HepG2 (cell line): ENCODE data around the gene CELSR2. TPM values are rescaled to one million over a fixed set of nuclear protein-coding genes. Genes with fewer than 3 reads are reported as not detected.
A peak's percentile ranks its signal among the peaks of the same experiment; 100 is the strongest.

ENCODE experiments used
- BHLHE40 ChIP-seq: IDR thresholded peaks from 2 replicates; pipeline ENCODE4 v1.6.1; 2011; ENCODE audit warnings: low read length, improper control_type of control experiment
- ERF ChIP-seq: IDR thresholded peaks from 2 replicates; pipeline ENCODE4 v1.6.1; 2018; ENCODE audit warnings: missing biosample characterization, missing genetic modification reagents
- FLYWCH1 ChIP-seq: sonication (generic); formaldehyde crosslinking; IDR thresholded peaks from 2 replicates; pipeline ENCODE4 v1.8.1; 2023; ENCODE audit warnings: mild to moderate bottlenecking, missing genetic modification reagents
- HNRNPLL ChIP-seq: fragments of 200-400 bp; formaldehyde crosslinking; IDR thresholded peaks from 2 replicates; pipeline ENCODE4 v1.6.1; 2017; ENCODE audit warnings: mild to moderate bottlenecking, low read depth, low read length; ENCODE audit not compliant: poor library complexity, severe bottlenecking
- JARID2 ChIP-seq: sonication (generic); formaldehyde crosslinking; IDR thresholded peaks from 2 replicates; pipeline ENCODE4 v1.8.1; 2023; ENCODE audit warnings: missing genetic modification reagents, inconsistent platforms; ENCODE audit not compliant: insufficient replicate concordance
- KAT8 ChIP-seq: IDR thresholded peaks from 2 replicates; pipeline ENCODE4 v1.6.1; 2016; ENCODE audit warnings: missing genetic modification reagents, missing compliant biosample characterization
- KLF9 ChIP-seq: IDR thresholded peaks from 2 replicates; pipeline ENCODE4 v1.6.1; 2016; ENCODE audit warnings: low read depth
- REXO4 ChIP-seq: sonication (generic); formaldehyde crosslinking; IDR thresholded peaks from 2 replicates; pipeline ENCODE4 v1.8.0; 2022; ENCODE audit warnings: missing genetic modification reagents, mild to moderate bottlenecking, borderline replicate concordance
- RORA ChIP-seq: sonication (generic); formaldehyde crosslinking; IDR thresholded peaks from 2 replicates; pipeline ENCODE4 v1.5.0; 2020; ENCODE audit warnings: mild to moderate bottlenecking, missing genetic modification reagents, moderate library complexity
- YEATS2 ChIP-seq: sonication (generic); formaldehyde crosslinking; IDR thresholded peaks from 2 replicates; pipeline ENCODE4 v1.4.0; 2020; ENCODE audit warnings: missing genetic modification reagents, borderline replicate concordance
- ZFP36 ChIP-seq: fragments of 150-350 bp; IDR thresholded peaks from 2 replicates; pipeline ENCODE4 v1.6.1; 2018; ENCODE audit warnings: borderline replicate concordance, low read length, low read depth; ENCODE audit not compliant: partially characterized antibody
- ZFP82 ChIP-seq: sonication (generic); formaldehyde crosslinking; IDR thresholded peaks from 2 replicates; pipeline ENCODE4 v1.5.1; 2020; ENCODE audit warnings: mild to moderate bottlenecking, missing genetic modification reagents, borderline replicate concordance
- ZNF224 ChIP-seq: sonication (generic); formaldehyde crosslinking; IDR thresholded peaks from 2 replicates; pipeline ENCODE4 v1.5.0; 2020; ENCODE audit warnings: mild to moderate bottlenecking, missing genetic modification reagents
- ZNF773 ChIP-seq: sonication (generic); formaldehyde crosslinking; IDR thresholded peaks from 2 replicates; pipeline ENCODE4 v1.4.0; 2020; ENCODE audit warnings: missing genetic modification reagents, borderline replicate concordance
- ZNF83 ChIP-seq: sonication (generic); formaldehyde crosslinking; IDR thresholded peaks from 2 replicates; pipeline ENCODE4 v1.4.0; 2020; ENCODE audit warnings: missing genetic modification reagents, mild to moderate bottlenecking, borderline replicate concordance
- ZSCAN20 ChIP-seq: sonication (generic); formaldehyde crosslinking; IDR thresholded peaks from 2 replicates; pipeline ENCODE4 v1.4.0; 2020; ENCODE audit warnings: missing genetic modification reagents, mild to moderate bottlenecking, borderline replicate concordance
- polyA plus RNA-seq, 8 experiments: library from polyadenylated mRNA; depleted of rRNA in 3 of 8; stranded (reverse) in 7 of 8; unstranded in 1 of 8; fragments of >200 nt; fragmentation: Illumina TruSeq in 4 of 8; extraction: Trizol in 4 of 8; gene quantifications; 2 replicates each; pipeline versions ENCODE4 v1.2.1 to v1.2.3, GENCODE V29; 2011 to 2016; ENCODE audit warnings: low read depth in 4 of 8, missing spikeins in 1 of 8, mixed read lengths in 1 of 8; ENCODE audit not compliant: insufficient read depth in 1 of 8
- total RNA-seq, 5 experiments: library from RNA; depleted of rRNA; stranded (reverse); fragments of >200 nt; fragmentation: Illumina TruSeq; extraction: Trizol; gene quantifications; 2 replicates each; pipeline ENCODE4 v1.2.3, GENCODE V29; 2016; ENCODE audit warnings: low read depth in 1 of 5
- TF ChIP-seq, protein P1 (sequence below): sonication (generic); formaldehyde crosslinking; IDR thresholded peaks from 2 replicates; pipeline ENCODE4 v1.4.0; 2020; ENCODE audit warnings: missing genetic modification reagents
- TF ChIP-seq, protein P2 (sequence below): sonication (generic); formaldehyde crosslinking; IDR thresholded peaks from 2 replicates; pipeline ENCODE4 v1.5.1; 2020; ENCODE audit warnings: missing genetic modification reagents, mild to moderate bottlenecking, borderline replicate concordance
- TF ChIP-seq, protein P3 (sequence below): sonication (generic); formaldehyde crosslinking; IDR thresholded peaks from 2 replicates; pipeline ENCODE4 v1.5.0; 2020; ENCODE audit warnings: mild to moderate bottlenecking, missing genetic modification reagents
- TF ChIP-seq, protein P4 (sequence below): sonication (generic); formaldehyde crosslinking; IDR thresholded peaks from 2 replicates; pipeline ENCODE4 v1.4.0; 2020; ENCODE audit warnings: missing genetic modification reagents

The CELSR2 gene
- total and polyA plus RNA-seq, 2 of the 13 experiments (the other 11 are each of a cell fraction or from before 2014, with no cell fraction given): 4.0 to 6.6 TPM

- TF ChIP-seq, protein P1, sequence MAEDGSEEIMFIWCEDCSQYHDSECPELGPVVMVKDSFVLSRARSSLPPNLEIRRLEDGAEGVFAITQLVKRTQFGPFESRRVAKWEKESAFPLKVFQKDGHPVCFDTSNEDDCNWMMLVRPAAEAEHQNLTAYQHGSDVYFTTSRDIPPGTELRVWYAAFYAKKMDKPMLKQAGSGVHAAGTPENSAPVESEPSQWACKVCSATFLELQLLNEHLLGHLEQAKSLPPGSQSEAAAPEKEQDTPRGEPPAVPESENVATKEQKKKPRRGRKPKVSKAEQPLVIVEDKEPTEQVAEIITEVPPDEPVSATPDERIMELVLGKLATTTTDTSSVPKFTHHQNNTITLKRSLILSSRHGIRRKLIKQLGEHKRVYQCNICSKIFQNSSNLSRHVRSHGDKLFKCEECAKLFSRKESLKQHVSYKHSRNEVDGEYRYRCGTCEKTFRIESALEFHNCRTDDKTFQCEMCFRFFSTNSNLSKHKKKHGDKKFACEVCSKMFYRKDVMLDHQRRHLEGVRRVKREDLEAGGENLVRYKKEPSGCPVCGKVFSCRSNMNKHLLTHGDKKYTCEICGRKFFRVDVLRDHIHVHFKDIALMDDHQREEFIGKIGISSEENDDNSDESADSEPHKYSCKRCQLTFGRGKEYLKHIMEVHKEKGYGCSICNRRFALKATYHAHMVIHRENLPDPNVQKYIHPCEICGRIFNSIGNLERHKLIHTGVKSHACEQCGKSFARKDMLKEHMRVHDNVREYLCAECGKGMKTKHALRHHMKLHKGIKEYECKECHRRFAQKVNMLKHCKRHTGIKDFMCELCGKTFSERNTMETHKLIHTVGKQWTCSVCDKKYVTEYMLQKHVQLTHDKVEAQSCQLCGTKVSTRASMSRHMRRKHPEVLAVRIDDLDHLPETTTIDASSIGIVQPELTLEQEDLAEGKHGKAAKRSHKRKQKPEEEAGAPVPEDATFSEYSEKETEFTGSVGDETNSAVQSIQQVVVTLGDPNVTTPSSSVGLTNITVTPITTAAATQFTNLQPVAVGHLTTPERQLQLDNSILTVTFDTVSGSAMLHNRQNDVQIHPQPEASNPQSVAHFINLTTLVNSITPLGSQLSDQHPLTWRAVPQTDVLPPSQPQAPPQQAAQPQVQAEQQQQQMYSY (CRISPR knock-in tag): no peak
- TF ChIP-seq, protein P2, sequence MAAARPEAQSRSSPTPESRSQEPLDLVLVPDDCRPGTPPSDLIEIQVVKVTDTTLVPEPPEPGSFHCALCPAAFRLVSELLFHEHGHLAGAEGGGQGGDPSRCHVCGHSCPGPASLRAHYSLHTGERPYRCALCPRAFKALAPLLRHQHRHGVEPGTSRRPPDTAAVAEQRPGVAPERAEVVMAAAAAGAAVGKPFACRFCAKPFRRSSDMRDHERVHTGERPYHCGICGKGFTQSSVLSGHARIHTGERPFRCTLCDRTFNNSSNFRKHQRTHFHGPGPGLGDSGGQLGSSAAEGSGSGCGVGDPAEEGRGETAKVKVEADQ: no peak
- TF ChIP-seq BHLHE40: peak; percentile 69
- no peak for TF ChIP-seq ZFP36
- no peak for TF ChIP-seq ZSCAN20 (CRISPR knock-in tag)
- TF ChIP-seq FLYWCH1 (CRISPR knock-in tag): peak; percentile 89; the same call in 1 of the 2 replicates
- TF ChIP-seq ZNF224 (CRISPR knock-in tag): 0 out of 2 replicates have a peak, but pooled peaks have one; percentile 44
- 0 out of 2 replicates have a peak, but pooled peaks have one; percentile 80 for TF ChIP-seq ZNF83 (CRISPR knock-in tag)
- peak; percentile 25 for TF ChIP-seq KAT8 (CRISPR knock-in tag)
- TF ChIP-seq KLF9 (CRISPR knock-in tag): no peak
- TF ChIP-seq YEATS2 (CRISPR knock-in tag): peak; percentile 28; the same call in 1 of the 2 replicates
- TF ChIP-seq ZFP82 (CRISPR knock-in tag): no peak
- TF ChIP-seq REXO4 (CRISPR knock-in tag): no peak
- TF ChIP-seq, protein P3, sequence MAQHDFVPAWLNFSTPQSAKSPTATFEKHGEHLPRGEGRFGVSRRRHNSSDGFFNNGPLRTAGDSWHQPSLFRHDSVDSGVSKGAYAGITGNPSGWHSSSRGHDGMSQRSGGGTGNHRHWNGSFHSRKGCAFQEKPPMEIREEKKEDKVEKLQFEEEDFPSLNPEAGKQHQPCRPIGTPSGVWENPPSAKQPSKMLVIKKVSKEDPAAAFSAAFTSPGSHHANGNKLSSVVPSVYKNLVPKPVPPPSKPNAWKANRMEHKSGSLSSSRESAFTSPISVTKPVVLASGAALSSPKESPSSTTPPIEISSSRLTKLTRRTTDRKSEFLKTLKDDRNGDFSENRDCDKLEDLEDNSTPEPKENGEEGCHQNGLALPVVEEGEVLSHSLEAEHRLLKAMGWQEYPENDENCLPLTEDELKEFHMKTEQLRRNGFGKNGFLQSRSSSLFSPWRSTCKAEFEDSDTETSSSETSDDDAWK (CRISPR knock-in tag): no peak
- TF ChIP-seq ZNF773 (CRISPR knock-in tag): no peak
- peak; percentile 85 for TF ChIP-seq ERF (CRISPR knock-in tag)
- TF ChIP-seq RORA: no peak
- peak; percentile 22 for TF ChIP-seq JARID2 (CRISPR knock-in tag)
- TF ChIP-seq HNRNPLL: no peak
- TF ChIP-seq, protein P4, sequence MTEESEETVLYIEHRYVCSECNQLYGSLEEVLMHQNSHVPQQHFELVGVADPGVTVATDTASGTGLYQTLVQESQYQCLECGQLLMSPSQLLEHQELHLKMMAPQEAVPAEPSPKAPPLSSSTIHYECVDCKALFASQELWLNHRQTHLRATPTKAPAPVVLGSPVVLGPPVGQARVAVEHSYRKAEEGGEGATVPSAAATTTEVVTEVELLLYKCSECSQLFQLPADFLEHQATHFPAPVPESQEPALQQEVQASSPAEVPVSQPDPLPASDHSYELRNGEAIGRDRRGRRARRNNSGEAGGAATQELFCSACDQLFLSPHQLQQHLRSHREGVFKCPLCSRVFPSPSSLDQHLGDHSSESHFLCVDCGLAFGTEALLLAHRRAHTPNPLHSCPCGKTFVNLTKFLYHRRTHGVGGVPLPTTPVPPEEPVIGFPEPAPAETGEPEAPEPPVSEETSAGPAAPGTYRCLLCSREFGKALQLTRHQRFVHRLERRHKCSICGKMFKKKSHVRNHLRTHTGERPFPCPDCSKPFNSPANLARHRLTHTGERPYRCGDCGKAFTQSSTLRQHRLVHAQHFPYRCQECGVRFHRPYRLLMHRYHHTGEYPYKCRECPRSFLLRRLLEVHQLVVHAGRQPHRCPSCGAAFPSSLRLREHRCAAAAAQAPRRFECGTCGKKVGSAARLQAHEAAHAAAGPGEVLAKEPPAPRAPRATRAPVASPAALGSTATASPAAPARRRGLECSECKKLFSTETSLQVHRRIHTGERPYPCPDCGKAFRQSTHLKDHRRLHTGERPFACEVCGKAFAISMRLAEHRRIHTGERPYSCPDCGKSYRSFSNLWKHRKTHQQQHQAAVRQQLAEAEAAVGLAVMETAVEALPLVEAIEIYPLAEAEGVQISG (CRISPR knock-in tag): peak; percentile 51; the same call in 1 of the 2 replicates
Measured at GRCh38 chr1:109298666-109299557, 49.6 kb downstream of the CELSR2 start (continued).
